ENCODE measurements around the gene LRRC17.

GRCh38 chr7:102944241-102944640 lies 31.4 kb downstream of the LRRC17 start:
- TF ChIP-seq CTCF (IDR thresholded peaks at IDR 0.05 in 4 of 5, conservative IDR thresholded peaks at IDR 0.05 in 1 of 5) (no peak), POLR2A (IDR thresholded peaks at IDR 0.05) (no peak)
